Measurements from ENCODE around the gene ORC2. TPM values are rescaled to one million over a fixed set of nuclear protein-coding genes. Genes with fewer than 3 reads are reported as not detected.

ORC2 gene
- total RNA-seq, 4 donors from 2014 or later = 25.2 to 40.3 (median 34.0) TPM

- H3K4me1 ChIP-seq = peaks cover 23 to 33% of the 10 kb centered on the region in 2 donors
- 0% methylated on average over 13 of the region's 13 CpGs for WGBS, 2 donors
- intact Hi-C loops (cut with DNase I) = loop anchor here (5.0 kb wide), 1 partner anchor 50 kb away; the partner anchor contains the start of gene BZW1
Observed at GRCh38 chr2:200862532-200863000, 100.9 kb downstream of the ORC2 start.

GRCh38 chr2:200861617-200862155, 101.8 kb downstream of the ORC2 start:
- Histone ChIP-seq H3K9me3 (no peaks in the 10 kb centered on the region), H3K36me3 (peaks cover 31 to 37% of the 10 kb centered on the region in 2 donors), H3K27me3 (no peaks in the 10 kb centered on the region), H3K4me1 (peaks cover 23 to 35% of the 10 kb centered on the region in 2 donors), H3K4me3 (replicated peaks in 1 of 3) (peak overlapping the region in 2 of 3 donors; percentile 78 to 90), H3K27ac (peak overlapping the region; percentile 100)
- intact Hi-C loops (cut with DNase I) = loop anchor here (5.0 kb wide), 1 partner anchor 49 kb away; the partner anchor contains the start of gene BZW1
- DNase-seq = no peak
- 17 to 20% methylated on average over 4 of the region's 4 CpGs for WGBS, 2 donors
- TF ChIP-seq CTCF (IDR thresholded peaks at IDR 0.05) (no peak), POLR2A (IDR thresholded peaks at IDR 0.05) (no peak)

More at GRCh38 chr2:200862532-200863000, 100.9 kb downstream of the ORC2 start:
- TF ChIP-seq CTCF (IDR thresholded peaks at IDR 0.05) = no peak
- peak in 1 of 2 donors; percentile 67 for TF ChIP-seq POLR2A (IDR thresholded peaks at IDR 0.05)
- no peaks in the 10 kb centered on the region for H3K9me3 ChIP-seq
- DNase-seq = peak; percentile 22 to 35
- no peaks in the 10 kb centered on the region for H3K27me3 ChIP-seq
- H3K27ac ChIP-seq = peak overlapping the region; percentile 100
- peaks cover 22 to 28% of the 10 kb centered on the region in 2 donors for H3K36me3 ChIP-seq
- H3K4me3 ChIP-seq (replicated peaks in 1 of 3) = peak overlapping the region; percentile 77 to 90 (median 78)

- no peak for DNase-seq
- 47 to 56% methylated on average over 12 of the region's 12 CpGs for WGBS, 2 donors
- H3K36me3 ChIP-seq = peaks cover 45 to 51% of the 10 kb centered on the region in 2 donors
- intact Hi-C loops (cut with DNase I) = loop anchor here (5.0 kb wide), 1 partner anchor 48 kb away; the partner anchor contains the start of gene BZW1
- H3K9me3 ChIP-seq = no peaks in the 10 kb centered on the region
- TF ChIP-seq POLR2A (IDR thresholded peaks at IDR 0.05) (no peak), CTCF (IDR thresholded peaks at IDR 0.05) (no peak)
- H3K4me1 ChIP-seq = peaks cover 23 to 30% of the 10 kb centered on the region in 2 donors
- H3K27ac ChIP-seq = peak overlapping the region in 2 of 3 donors; percentile 50 to 100
- no peaks in the 10 kb centered on the region for H3K27me3 ChIP-seq
- peak overlapping the region in 1 of 3 donors; percentile 90 for H3K4me3 ChIP-seq (replicated peaks in 1 of 3)
Observed at GRCh38 chr2:200860092-200860795, 103.2 kb downstream of the ORC2 start.

Small RNA genes lying within 50 kb of the gene (small RNA-seq; reads per million reads assigned to genes)
- gene RF00019 (not detected), gene RNU6-312P (not detected), gene RNU6-762P (not detected)

Other genes with a start within 250 kb of the ORC2 start
- 100 to 1,000 TPM; 136 to 192 (median 144) TPM for gene BZW1, start 151.8 kb downstream of the ORC2 start, total RNA-seq
- gene CLK1, start 99.0 kb downstream of the ORC2 start, total RNA-seq = 100 to 1,000 TPM; 102 to 262 (median 191) TPM
- 10 to 100 TPM; 12.2 to 30.3 (median 26.6) TPM for gene PPIL3, start 74.6 kb downstream of the ORC2 start, total RNA-seq
- 10 to 100 TPM; 16.9 to 32.2 (median 27.2) TPM for gene NIF3L1, start 74.3 kb downstream of the ORC2 start, total RNA-seq
- 10 to 100 TPM; 19.8 to 32.0 (median 26.0) TPM for gene HYCC2, start 108.0 kb upstream of the ORC2 start, total RNA-seq
- gene NDUFB3, start 108.3 kb upstream of the ORC2 start, total RNA-seq = 10 to 100 TPM; 42.4 to 95.2 (median 86.5) TPM
- gene CFLAR, start 152.5 kb upstream of the ORC2 start, total RNA-seq = 100 to 1,000 TPM; 157 to 492 (median 249) TPM
- 10 to 100 TPM; 12.4 to 23.0 (median 20.0) TPM for gene CASP10, start 219.5 kb upstream of the ORC2 start, total RNA-seq